Ureter (tissue), 1 donor: ENCODE results near the gene C11orf71. TPM values are rescaled to one million over a fixed set of nuclear protein-coding genes. Genes with fewer than 3 reads are reported as not detected.

ENCODE experiments used
- DNase-seq: peaks from one replicate; pipeline ENCODE4 v3.0.0-alpha.2; 2020; ENCODE audit warnings: low spot score
- total RNA-seq: library from RNA; stranded (reverse); gene quantifications from one replicate; pipeline ENCODE4 v1.2.4, GENCODE V29; 2023
- donor health status: DM: yes; HTN: yes; CAD: no.

The C11orf71 gene
- total RNA-seq, 1 donor from 2014 or later: 10.7 TPM

- no peak for DNase-seq
These were observed 41.6 kb downstream of the C11orf71 start for GRCh38 chr11:114358716-114359115.

GRCh38 chr11:114354076-114354475 lies 46.2 kb downstream of the C11orf71 start:
- DNase-seq: no peak

- DNase-seq: no peak
These were observed 46.9 kb downstream of the C11orf71 start for GRCh38 chr11:114353443-114353842.

GRCh38 chr11:114350022-114350421 lies 50.3 kb downstream of the C11orf71 start:
- DNase-seq: no peak

Other genes starting within 250 kb of the C11orf71 start
- gene NNMT, start 104.1 kb downstream of the C11orf71 start, total RNA-seq: 141 TPM
- gene RBM7, start 155 bp upstream of the C11orf71 start, total RNA-seq: 29.2 TPM
- 80.3 TPM for gene REXO2, start 39.0 kb upstream of the C11orf71 start, total RNA-seq
- not detected for gene NXPE1, start 159.4 kb upstream of the C11orf71 start, total RNA-seq
- gene NXPE4, start 195.3 kb upstream of the C11orf71 start, total RNA-seq: not detected